LNCaP clone FGC (cell line): ENCODE measurements around the gene TBCA.
A peak's percentile ranks its signal among the peaks of the same experiment; 100 is the strongest.

Source experiments
- DNase-seq: peaks from one replicate; pipeline ENCODE4 v3.0.0-alpha.2; 2011; ENCODE audit warnings: low read depth
- H3K4me3 ChIP-seq: 2 replicates; pipeline ENCODE4 v1.5.1; 2011; ENCODE audit warnings: mild to moderate bottlenecking, low read depth, low read length, control low read depth
- CTCF ChIP-seq: IDR thresholded peaks from 2 replicates; pipeline ENCODE4 v1.5.1; 2012; ENCODE audit warnings: mild to moderate bottlenecking; ENCODE audit not compliant: control insufficient read depth, insufficient read depth; ENCODE audit errors: extremely low read depth

The TBCA gene

GRCh38 chr5:77645158-77645994, 130.8 kb downstream of the TBCA start:
- no peak for DNase-seq
- peak; percentile 73 for TF ChIP-seq CTCF
- peak overlapping the region; percentile 38 for H3K4me3 ChIP-seq

- no peak for TF ChIP-seq CTCF
- no peak for DNase-seq
- H3K4me3 ChIP-seq: 0 out of 2 replicates have a peak overlapping the region, but pooled peaks have one; percentile 26
Observed at GRCh38 chr5:77644371-77645157, 131.6 kb downstream of the TBCA start.

- no peak for TF ChIP-seq CTCF
- DNase-seq: no peak
- no peak overlapping the region for H3K4me3 ChIP-seq
Observed at GRCh38 chr5:77643654-77644370, 132.3 kb downstream of the TBCA start.

- peak; percentile 44 for DNase-seq
- H3K4me3 ChIP-seq: no peak overlapping the region
- no peak for TF ChIP-seq CTCF
Observed at GRCh38 chr5:77642738-77643653, 133.1 kb downstream of the TBCA start.

GRCh38 chr5:77641963-77642737, 134.0 kb downstream of the TBCA start:
- DNase-seq: no peak
- H3K4me3 ChIP-seq: no peak overlapping the region
- TF ChIP-seq CTCF: no peak
